HEK293T (cell line): Measurements from ENCODE around the gene KCNG3.
"Not testable (repeated sequence)": the region's sequence is repeated elsewhere in the genome, so short reads cannot be mapped to it uniquely, and the experiment has no call there.

Experiments
- CTCF ChIA-PET: fragments of 350-600 bp; formaldehyde crosslinking; extraction: SDS; loops from one replicate; lab custom pipeline; 2021; ENCODE audit warnings: antibody characterized with exemption, inconsistent platforms; lab: Yijun Ruan, JAX
- POLR2A ChIA-PET: fragments of 350-600 bp; formaldehyde crosslinking; extraction: SDS; loops from one replicate; lab custom pipeline; 2020; ENCODE audit warnings: antibody characterized with exemption, inconsistent platforms; lab: Yijun Ruan, JAX
- DNase-seq: peaks from one replicate; pipeline ENCODE4 v3.0.0; 2012; ENCODE audit warnings: mixed read lengths; ENCODE audit errors: extremely low spot score
- ARNT ChIP-seq: fragments of 450-650 bp; IDR thresholded peaks from 2 replicates; pipeline ENCODE4 v1.6.1; 2017; ENCODE audit warnings: mild to moderate bottlenecking
- BHLHE40 ChIP-seq: fragments of 450-650 bp; IDR thresholded peaks from 2 replicates; pipeline ENCODE4 v1.6.1; 2016; ENCODE audit warnings: mild to moderate bottlenecking, moderate library complexity, borderline replicate concordance
- CTBP1 ChIP-seq: fragments of 450-650 bp; IDR thresholded peaks from 2 replicates; pipeline ENCODE4 v1.6.1; 2016; ENCODE audit warnings: borderline replicate concordance
- ELF4 ChIP-seq: fragments of 450-650 bp; IDR thresholded peaks from 2 replicates; pipeline ENCODE4 v1.6.1; 2017; ENCODE audit warnings: antibody characterized with exemption
- FOXA1 ChIP-seq: fragments of 450-650 bp; IDR thresholded peaks from 2 replicates; pipeline ENCODE4 v1.6.1; 2016; ENCODE audit warnings: mild to moderate bottlenecking
- FOXK2 ChIP-seq: fragments of 450-650 bp; IDR thresholded peaks from 2 replicates; pipeline ENCODE4 v1.6.1; 2016; ENCODE audit warnings: mild to moderate bottlenecking
- HDGF ChIP-seq: fragments of 450-650 bp; IDR thresholded peaks from 2 replicates; pipeline ENCODE4 v1.6.1; 2017; ENCODE audit warnings: antibody characterized with exemption, borderline replicate concordance
- L3MBTL2 ChIP-seq: fragments of 450-650 bp; conservative IDR thresholded peaks from 2 replicates; pipeline ENCODE4 v1.6.1; 2016; ENCODE audit warnings: mild to moderate bottlenecking
- LEF1 ChIP-seq: fragments of 450-650 bp; IDR thresholded peaks from 2 replicates; pipeline ENCODE4 v1.6.1; 2017; ENCODE audit warnings: mild to moderate bottlenecking, borderline replicate concordance
- NFRKB ChIP-seq: fragments of 450-650 bp; IDR thresholded peaks from 2 replicates; pipeline ENCODE4 v1.6.1; 2016; ENCODE audit warnings: mild to moderate bottlenecking, moderate library complexity
- SP1 ChIP-seq: fragments of 450-650 bp; IDR thresholded peaks from 2 replicates; pipeline ENCODE4 v1.6.1; 2017
- SUZ12 ChIP-seq: fragments of 450-650 bp; IDR thresholded peaks from 2 replicates; pipeline ENCODE4 v1.6.1; 2016; ENCODE audit warnings: mild to moderate bottlenecking
- TARDBP ChIP-seq: fragments of 450-650 bp; IDR thresholded peaks from 2 replicates; pipeline ENCODE4 v1.6.1; 2016
- ZNF384 ChIP-seq: fragments of 450-650 bp; IDR thresholded peaks from 2 replicates; pipeline ENCODE4 v1.6.1; 2016
- TF ChIP-seq, protein P1 (sequence below): fragments of 450-650 bp; IDR thresholded peaks from 2 replicates; pipeline ENCODE4 v1.6.1; 2016

The KCNG3 gene

DNA sequence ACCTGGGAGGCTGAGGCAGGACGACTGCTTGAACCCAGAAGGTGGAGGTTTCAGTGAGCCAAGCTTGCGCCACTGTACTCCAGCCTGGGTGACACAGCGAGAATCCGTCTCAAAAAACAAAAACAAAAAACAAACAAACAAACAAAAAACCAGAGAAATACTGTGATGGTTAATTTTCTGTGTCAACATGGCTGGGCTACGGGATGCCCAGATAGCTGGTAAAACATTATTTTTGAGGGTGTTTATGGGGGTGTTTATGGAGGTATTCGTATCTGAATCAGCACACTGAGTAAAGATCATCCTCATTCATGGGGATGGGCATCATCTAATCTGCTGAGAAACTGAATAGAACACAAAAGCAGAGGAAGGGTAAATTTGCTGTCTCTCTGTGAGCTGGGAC, 92.0 kb downstream of the KCNG3 start:
- TF ChIP-seq ARNT (no peak), L3MBTL2 (no peak), SUZ12 (no peak), SP1 (no peak), LEF1 (no peak), ELF4 (no peak), TARDBP (no peak), FOXK2 (no peak)
- DNase-seq: no peak
- CTCF ChIA-PET: no interaction called here
- POLR2A ChIA-PET: no interaction called here

DNA sequence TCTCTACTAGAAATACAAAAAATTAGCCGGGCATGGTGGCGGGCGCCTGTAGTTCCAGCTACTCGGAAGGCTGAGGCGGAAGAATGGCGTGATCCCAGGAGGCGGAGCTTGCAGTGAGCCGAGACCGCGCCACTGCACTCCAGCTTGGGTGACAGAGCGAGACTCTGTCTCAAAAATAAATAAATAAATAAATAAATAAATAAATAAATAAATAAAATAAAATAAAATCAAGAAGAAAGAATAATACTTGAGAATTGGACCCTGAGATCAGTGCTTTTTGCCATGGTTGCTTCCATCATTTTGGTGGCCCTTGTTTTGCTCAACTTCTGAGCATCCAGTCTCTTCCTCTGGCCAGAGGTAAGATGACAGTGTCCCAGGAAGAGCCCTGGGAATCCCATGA, 95.7 kb downstream of the KCNG3 start:
- POLR2A ChIA-PET, CTCF ChIA-PET, DNase-seq: not testable (repeated sequence)

DNA sequence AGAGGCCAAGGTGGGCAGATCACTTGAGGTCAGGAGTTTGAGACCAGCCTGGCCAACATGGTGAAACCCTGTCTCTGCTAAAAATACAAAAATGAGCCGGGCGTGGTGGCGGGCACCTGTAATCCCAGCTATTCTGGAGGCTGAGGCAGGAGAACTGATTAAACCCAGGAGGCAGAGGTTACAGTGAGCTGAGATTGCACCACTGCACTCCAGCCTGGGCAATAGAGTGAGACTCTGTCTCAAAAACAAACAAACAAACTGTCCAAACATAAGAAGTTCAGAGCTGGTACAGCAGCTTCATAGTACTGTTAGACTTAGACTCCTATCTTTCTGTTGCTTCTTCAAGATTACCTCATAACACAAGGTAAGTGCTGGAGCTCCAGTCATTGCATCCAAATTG, 100.5 kb downstream of the KCNG3 start:
- CTCF ChIA-PET, POLR2A ChIA-PET, DNase-seq: not testable (repeated sequence)

DNA sequence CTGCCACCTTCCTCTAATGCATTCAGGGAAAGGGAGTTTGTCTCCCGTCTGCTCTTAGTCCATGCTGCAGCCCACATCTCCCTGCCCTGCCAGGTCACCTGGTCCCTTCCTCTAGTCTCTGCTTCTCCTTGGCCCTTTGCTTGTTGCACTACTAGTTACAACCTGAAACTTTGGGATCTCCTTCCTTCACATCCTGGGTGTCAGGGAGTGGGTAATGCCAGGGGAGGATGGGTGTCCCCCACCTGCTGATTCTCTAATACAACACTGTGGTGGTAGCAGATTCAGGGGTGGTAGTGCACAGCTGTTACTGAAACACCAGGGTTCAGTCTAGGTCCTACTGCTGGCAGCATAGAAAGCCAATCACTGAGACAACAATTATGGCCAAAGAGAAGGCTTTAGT, 101.6 kb downstream of the KCNG3 start:
- CTCF ChIA-PET: no interaction called here
- POLR2A ChIA-PET: no interaction called here
- no peak for DNase-seq
- TF ChIP-seq L3MBTL2 (no peak), CTBP1 (no peak), FOXA1 (no peak), SP1 (no peak), ARNT (no peak), HDGF (no peak), BHLHE40 (no peak), ELF4 (no peak), ZNF384 (no peak), TARDBP (no peak), LEF1 (no peak), FOXK2 (no peak), NFRKB (no peak)
- TF ChIP-seq, protein P1, sequence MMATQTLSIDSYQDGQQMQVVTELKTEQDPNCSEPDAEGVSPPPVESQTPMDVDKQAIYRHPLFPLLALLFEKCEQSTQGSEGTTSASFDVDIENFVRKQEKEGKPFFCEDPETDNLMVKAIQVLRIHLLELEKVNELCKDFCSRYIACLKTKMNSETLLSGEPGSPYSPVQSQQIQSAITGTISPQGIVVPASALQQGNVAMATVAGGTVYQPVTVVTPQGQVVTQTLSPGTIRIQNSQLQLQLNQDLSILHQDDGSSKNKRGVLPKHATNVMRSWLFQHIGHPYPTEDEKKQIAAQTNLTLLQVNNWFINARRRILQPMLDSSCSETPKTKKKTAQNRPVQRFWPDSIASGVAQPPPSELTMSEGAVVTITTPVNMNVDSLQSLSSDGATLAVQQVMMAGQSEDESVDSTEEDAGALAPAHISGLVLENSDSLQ: no peak
